Testis (tissue), 3 donors: ENCODE measurements around the gene SPAG17. TPM values are rescaled to one million over a fixed set of nuclear protein-coding genes. Genes with fewer than 3 reads are reported as not detected.

Experiments
- DNase-seq: peaks from one replicate; pipeline ENCODE4 v3.0.0-alpha.2; 2019
- H3K27ac ChIP-seq, 2 donors: fragments of 200-600 bp; sonication (generic); one replicate each; pipeline ENCODE4 v1.5.1; 2019
- H3K27me3 ChIP-seq: fragments of 200-600 bp; sonication (generic); one replicate; pipeline ENCODE4 v1.5.1; 2019
- H3K36me3 ChIP-seq: fragments of 200-600 bp; sonication (generic); one replicate; pipeline ENCODE4 v1.5.1; 2017; ENCODE audit warnings: low read depth; ENCODE audit errors: missing control alignments
- H3K4me1 ChIP-seq: fragments of 200-600 bp; sonication (generic); one replicate; pipeline ENCODE4 v1.5.1; 2019
- H3K4me3 ChIP-seq, 2 donors: fragments of 200-600 bp; sonication (generic); one replicate each; pipeline ENCODE4 v1.5.1; 2017 to 2019
- H3K9me3 ChIP-seq: fragments of 200-600 bp; sonication (generic); one replicate; pipeline ENCODE4 v1.5.1; 2017
- POLR2A ChIP-seq: fragments of 450-650 bp; IDR thresholded peaks from one replicate; pipeline ENCODE4 v1.6.1; 2017; ENCODE audit warnings: antibody characterized with exemption, mild to moderate bottlenecking, moderate library complexity
- WGBS, 2 donors: methylation state at CpG; one replicate each; pipeline ENCODE4 v1.1.5; 2018; 5-methylcytosine and 5-hydroxymethylcytosine counted together
- intact Hi-C: fragments of 100-400 bp; cut with DNase I; formaldehyde crosslinking; loops from one replicate; pipeline ENCODE4 v1.15.1; 2023; ENCODE audit warnings: low total_unique reads
- polyA plus RNA-seq: library from polyadenylated mRNA; stranded (reverse); fragments of 350-450 nt; fragmentation: Illumina TruSeq; extraction: RNeasy Lipid Tissue Mini Kit (QIAGEN cat#74804); gene quantifications from one replicate; pipeline ENCODE4 v1.2.3, GENCODE V29; 2014; ENCODE audit warnings: low read depth, low replicate concordance; ENCODE audit not compliant: insufficient read depth
- total RNA-seq, 2 donors: library from RNA; depleted of rRNA; stranded (reverse); fragments of >200 nt; gene quantifications; one replicate each; pipeline ENCODE4 v1.2.3, GENCODE V29; 2016
- TF ChIP-seq, protein P1 (sequence below), 3 experiments: fragments of 450-650 bp in 2 of 3; fragments of 200-600 bp in 1 of 3; sonication (generic) in 1 of 3; IDR thresholded peaks; one replicate each; pipeline ENCODE4 v1.5.1; 2016 to 2019; ENCODE audit warnings: antibody characterized with exemption in 3 of 3, mild to moderate bottlenecking in 2 of 3, moderate library complexity in 1 of 3

SPAG17 gene
- total and polyA plus RNA-seq, 3 donors from 2014 or later, result 34.6 to 95.7 (median 38.7) TPM

DNA sequence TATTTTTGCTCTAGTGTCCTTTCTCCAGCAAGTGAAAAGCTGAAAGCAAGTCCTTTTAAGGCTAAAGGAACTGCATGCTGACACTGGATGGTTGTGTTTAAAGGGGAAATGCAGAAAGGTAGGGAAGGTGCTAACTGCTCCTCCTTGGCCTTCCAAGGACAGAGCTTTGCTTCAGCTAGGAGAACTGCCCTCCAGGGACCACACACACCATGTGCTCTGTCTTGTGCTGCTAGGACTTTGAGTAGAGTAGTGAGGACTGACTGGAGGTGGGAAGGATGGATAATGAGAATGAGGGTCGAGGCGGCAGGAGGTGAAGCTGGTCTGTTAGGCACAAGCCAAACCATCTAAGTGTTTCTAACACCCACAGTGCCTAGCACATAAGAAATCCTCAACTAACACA, 177.6 kb downstream of the SPAG17 start:
- Histone ChIP-seq H3K4me1 (no peaks in the 10 kb centered on the region), H3K27me3 (no peaks in the 10 kb centered on the region), H3K9me3 (no peaks in the 10 kb centered on the region), H3K27ac (no peak overlapping the region), H3K4me3 (no peak overlapping the region), H3K36me3 (no peaks in the 10 kb centered on the region)
- WGBS, 2 donors, result 71 to 86% methylated on average over 2 of the region's 2 CpGs
- no peak for DNase-seq
- intact Hi-C loops, result no loop called here
- no peak for TF ChIP-seq POLR2A

DNA sequence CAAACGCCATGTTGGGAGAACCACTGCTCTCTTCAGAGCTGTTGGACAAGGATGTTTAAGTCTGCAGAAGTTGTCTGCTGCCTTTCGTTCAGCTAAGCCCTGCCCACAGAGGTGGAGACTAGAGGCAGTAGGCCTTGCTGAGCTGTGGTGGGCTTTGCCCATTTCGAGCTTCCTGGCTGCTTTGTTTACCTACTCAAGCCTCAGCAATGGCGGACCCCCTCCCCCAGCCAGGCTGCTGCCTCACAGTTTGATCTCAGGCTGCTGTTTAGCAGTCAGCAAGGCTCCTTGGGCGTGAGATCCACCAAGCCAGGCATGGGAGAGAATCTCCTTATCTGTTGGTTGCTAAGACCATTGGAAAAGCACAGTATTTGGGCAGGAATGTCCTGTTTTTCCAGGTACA, 180.7 kb downstream of the SPAG17 start:
- Histone ChIP-seq H3K4me1 (no peaks in the 10 kb centered on the region), H3K9me3 (no peaks in the 10 kb centered on the region), H3K4me3 (no peak overlapping the region), H3K27me3 (no peaks in the 10 kb centered on the region), H3K27ac (no peak overlapping the region), H3K36me3 (no peaks in the 10 kb centered on the region)
- WGBS, 2 donors, result 81 to 86% methylated on average over 4 to 5 of the region's 5 CpGs
- no peak for TF ChIP-seq POLR2A
- TF ChIP-seq, protein P1, sequence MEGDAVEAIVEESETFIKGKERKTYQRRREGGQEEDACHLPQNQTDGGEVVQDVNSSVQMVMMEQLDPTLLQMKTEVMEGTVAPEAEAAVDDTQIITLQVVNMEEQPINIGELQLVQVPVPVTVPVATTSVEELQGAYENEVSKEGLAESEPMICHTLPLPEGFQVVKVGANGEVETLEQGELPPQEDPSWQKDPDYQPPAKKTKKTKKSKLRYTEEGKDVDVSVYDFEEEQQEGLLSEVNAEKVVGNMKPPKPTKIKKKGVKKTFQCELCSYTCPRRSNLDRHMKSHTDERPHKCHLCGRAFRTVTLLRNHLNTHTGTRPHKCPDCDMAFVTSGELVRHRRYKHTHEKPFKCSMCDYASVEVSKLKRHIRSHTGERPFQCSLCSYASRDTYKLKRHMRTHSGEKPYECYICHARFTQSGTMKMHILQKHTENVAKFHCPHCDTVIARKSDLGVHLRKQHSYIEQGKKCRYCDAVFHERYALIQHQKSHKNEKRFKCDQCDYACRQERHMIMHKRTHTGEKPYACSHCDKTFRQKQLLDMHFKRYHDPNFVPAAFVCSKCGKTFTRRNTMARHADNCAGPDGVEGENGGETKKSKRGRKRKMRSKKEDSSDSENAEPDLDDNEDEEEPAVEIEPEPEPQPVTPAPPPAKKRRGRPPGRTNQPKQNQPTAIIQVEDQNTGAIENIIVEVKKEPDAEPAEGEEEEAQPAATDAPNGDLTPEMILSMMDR (IDR thresholded peaks at IDR 0.05), result no peak
- intact Hi-C loops, result no loop called here
- DNase-seq, result no peak

DNA sequence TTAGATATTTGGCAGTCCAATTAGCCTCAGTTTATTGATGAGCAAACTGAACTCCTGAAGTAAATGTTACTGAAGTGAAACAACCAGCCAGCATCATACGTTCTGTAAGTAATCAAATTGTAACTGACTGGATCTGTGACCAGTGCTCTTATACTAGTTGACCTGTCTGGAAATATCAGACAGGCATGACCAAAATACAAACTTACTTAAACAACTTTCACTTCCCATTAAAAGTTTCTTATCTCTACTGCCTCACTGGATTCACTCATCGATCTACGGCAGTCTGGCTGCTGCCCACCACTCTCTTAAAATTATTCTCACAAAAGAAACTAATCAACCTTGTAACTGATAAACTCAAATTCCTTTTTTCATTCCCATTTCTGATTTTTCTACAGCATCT, 199.1 kb downstream of the SPAG17 start:
- Histone ChIP-seq H3K27me3 (no peaks in the 10 kb centered on the region), H3K9me3 (no peaks in the 10 kb centered on the region), H3K4me1 (no peaks in the 10 kb centered on the region), H3K36me3 (no peaks in the 10 kb centered on the region), H3K4me3 (no peak overlapping the region), H3K27ac (no peak overlapping the region)
- no peak for DNase-seq
- intact Hi-C loops, result no loop called here
- 77 to 86% methylated on average over 3 of the region's 3 CpGs for WGBS, 2 donors
- TF ChIP-seq, protein P1 (IDR thresholded peaks at IDR 0.05), result no peak
- no peak for TF ChIP-seq POLR2A

DNA sequence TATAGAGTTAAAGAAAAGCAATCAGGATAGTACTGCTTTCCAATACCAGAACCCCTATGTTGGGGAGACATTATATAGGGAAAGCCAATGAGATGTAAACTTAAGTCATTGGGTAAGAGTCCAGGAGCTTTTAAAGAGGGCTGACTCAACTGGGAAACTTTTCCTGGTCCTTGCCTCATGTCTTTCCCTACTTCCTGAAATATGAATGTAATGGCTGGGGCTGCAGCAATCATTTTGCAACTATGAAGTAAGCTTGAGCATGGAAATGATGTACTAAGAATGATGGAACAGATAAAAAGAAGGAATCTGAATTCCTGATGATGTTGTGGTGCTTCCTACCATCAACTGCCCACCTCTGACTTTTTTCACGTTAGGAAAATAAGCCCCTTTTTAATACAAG, 199.8 kb downstream of the SPAG17 start:
- no peak overlapping the region for H3K27ac ChIP-seq
- no peaks in the 10 kb centered on the region for H3K9me3 ChIP-seq
- TF ChIP-seq, protein P1 (IDR thresholded peaks at IDR 0.05), result no peak
- TF ChIP-seq POLR2A, result no peak
- H3K4me3 ChIP-seq, result no peak overlapping the region
- 79 to 88% methylated on average over 1 of the region's 1 CpG for WGBS, 2 donors
- DNase-seq, result no peak
- H3K4me1 ChIP-seq, result no peaks in the 10 kb centered on the region
- H3K36me3 ChIP-seq, result no peaks in the 10 kb centered on the region
- no peaks in the 10 kb centered on the region for H3K27me3 ChIP-seq
- intact Hi-C loops, result no loop called here

DNA sequence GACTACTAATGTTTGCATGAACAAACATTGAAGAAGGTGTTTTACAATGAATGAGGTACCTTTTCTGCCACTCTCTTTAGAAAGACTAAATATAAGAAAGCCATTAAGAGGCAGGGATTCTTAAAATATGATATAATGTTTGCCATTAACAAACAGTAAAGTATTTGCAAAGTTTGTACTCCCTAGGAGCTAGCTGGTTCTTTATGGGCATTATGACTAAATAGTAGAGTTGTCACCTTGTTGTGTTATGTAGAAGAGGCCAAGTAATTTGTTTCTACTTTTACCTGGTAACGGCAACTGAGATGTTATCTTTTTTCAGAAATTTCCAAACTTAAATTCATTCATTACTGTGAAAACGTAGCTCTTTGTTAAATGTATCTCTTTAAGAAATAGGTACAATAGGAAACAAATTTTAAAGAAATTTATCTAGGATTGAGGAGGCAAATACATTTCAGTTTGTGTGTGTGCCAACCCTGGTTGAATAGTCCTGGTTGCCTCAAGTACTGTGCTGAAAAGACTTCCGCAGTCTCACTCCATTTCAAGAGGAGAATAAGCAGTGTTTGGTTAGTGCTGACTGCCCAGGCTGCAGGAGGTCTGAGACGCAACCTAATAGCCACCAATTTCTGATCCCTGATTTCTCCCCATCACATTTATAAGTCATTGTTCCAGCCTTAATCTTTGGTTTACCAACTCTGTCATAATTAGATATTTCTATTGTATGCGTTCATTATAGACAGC, 203.4 kb downstream of the SPAG17 start:
- Histone ChIP-seq H3K27me3 (no peaks in the 10 kb centered on the region), H3K9me3 (no peaks in the 10 kb centered on the region), H3K4me1 (no peaks in the 10 kb centered on the region), H3K36me3 (no peaks in the 10 kb centered on the region), H3K27ac (no peak overlapping the region), H3K4me3 (no peak overlapping the region)
- 82 to 86% methylated on average over 5 of the region's 5 CpGs for WGBS, 2 donors
- intact Hi-C loops, result no loop called here
- TF ChIP-seq, protein P1 (IDR thresholded peaks at IDR 0.05), result no peak
- no peak for TF ChIP-seq POLR2A
- no peak for DNase-seq
